WTC11 (cell line): ENCODE results near the gene STH. TPM values are rescaled to one million over a fixed set of nuclear protein-coding genes. Genes with fewer than 3 reads are reported as not detected.
A peak's percentile ranks its signal among the peaks of the same experiment; 100 is the strongest.

Source experiments
- ATAC-seq: fragments of 200-7000 bp; cut with Tn5 transposase; 2 replicates; pipeline ENCODE4 v1.10.0; 2021; ENCODE audit warnings: mild to moderate bottlenecking, moderate library complexity
- CTCF ChIA-PET: fragments of 300-600 bp; sonication (Branson Sonifier 250); formaldehyde crosslinking; loops from one replicate; lab custom pipeline; 2021; ENCODE audit warnings: antibody characterized with exemption; lab: Charles Lee
- POLR2A ChIA-PET: fragments of 350-600 bp; sonication (Branson Sonifier 250); formaldehyde crosslinking; loops from one replicate; lab custom pipeline; 2021; ENCODE audit warnings: antibody characterized with exemption; lab: Charles Lee
- DNase-seq: peaks from one replicate; pipeline ENCODE4 v3.0.0; 2021; ENCODE audit warnings: low spot score
- H3K27ac Mint-ChIP-seq: 2 replicates; pipeline ENCODE4 v1.8.0; 2021; ENCODE audit warnings: mixed read lengths
- H3K27me3 Mint-ChIP-seq: 2 replicates; pipeline ENCODE4 v1.8.0; 2021; ENCODE audit warnings: low read depth, mild to moderate bottlenecking, moderate library complexity, mixed read lengths
- H3K36me3 Mint-ChIP-seq: 2 replicates; pipeline ENCODE4 v1.8.0; 2021; ENCODE audit warnings: mixed read lengths
- H3K4me1 Mint-ChIP-seq: 2 replicates; pipeline ENCODE4 v1.8.0; 2022; ENCODE audit warnings: mixed read lengths
- H3K4me3 Mint-ChIP-seq: 2 replicates; pipeline ENCODE4 v1.8.0; 2021; ENCODE audit warnings: mild to moderate bottlenecking, moderate library complexity, mixed read lengths
- H3K9me3 Mint-ChIP-seq: 2 replicates; pipeline ENCODE4 v1.8.0; 2021; ENCODE audit warnings: mixed read lengths
- CREM ChIP-seq: sonication (generic); formaldehyde crosslinking; IDR thresholded peaks from 2 replicates; pipeline ENCODE4 v1.8.1; 2022; ENCODE audit warnings: mild to moderate bottlenecking, missing genetic modification reagents, moderate library complexity
- ELF4 ChIP-seq: sonication (generic); formaldehyde crosslinking; IDR thresholded peaks from 2 replicates; pipeline ENCODE4 v1.8.1; 2022; ENCODE audit warnings: low read depth, mild to moderate bottlenecking, moderate library complexity, missing genetic modification reagents
- FOXP4 ChIP-seq: sonication (generic); formaldehyde crosslinking; IDR thresholded peaks from 2 replicates; pipeline ENCODE4 v1.8.0; 2022; ENCODE audit warnings: mild to moderate bottlenecking, missing genetic modification reagents
- MAX ChIP-seq: sonication (generic); formaldehyde crosslinking; IDR thresholded peaks from 2 replicates; pipeline ENCODE4 v1.8.0; 2022; ENCODE audit warnings: mild to moderate bottlenecking, missing genetic modification reagents
- MXD4 ChIP-seq: fragments of 250-450 bp; sonication (Bioruptor Pico); IDR thresholded peaks from 2 replicates; pipeline ENCODE4 v1.8.0; 2021; ENCODE audit warnings: mild to moderate bottlenecking, moderate library complexity, borderline replicate concordance
- MYBL2 ChIP-seq: sonication (generic); formaldehyde crosslinking; IDR thresholded peaks from 2 replicates; pipeline ENCODE4 v1.8.1; 2023; ENCODE audit warnings: mild to moderate bottlenecking, moderate library complexity, missing genetic modification reagents
- NFYB ChIP-seq: sonication (generic); formaldehyde crosslinking; conservative IDR thresholded peaks from 2 replicates; pipeline ENCODE4 v1.8.0; 2022; ENCODE audit warnings: low read depth, missing genetic modification reagents
- NR3C1 ChIP-seq: sonication (generic); formaldehyde crosslinking; conservative IDR thresholded peaks from 2 replicates; pipeline ENCODE4 v1.8.1; 2023; ENCODE audit warnings: low read depth, mild to moderate bottlenecking, missing genetic modification reagents
- PREB ChIP-seq: sonication (generic); formaldehyde crosslinking; IDR thresholded peaks from 2 replicates; pipeline ENCODE4 v1.8.1; 2022; ENCODE audit warnings: mild to moderate bottlenecking, missing genetic modification reagents, moderate library complexity, borderline replicate concordance
- RORB ChIP-seq: fragments of 250-450 bp; sonication (Bioruptor Pico); IDR thresholded peaks from 2 replicates; pipeline ENCODE4 v1.9.0; 2021; ENCODE audit warnings: mild to moderate bottlenecking
- TP53 ChIP-seq: sonication (generic); formaldehyde crosslinking; IDR thresholded peaks from 2 replicates; pipeline ENCODE4 v1.8.1; 2023; ENCODE audit warnings: mild to moderate bottlenecking, missing genetic modification reagents
- ZBTB21 ChIP-seq: sonication (generic); formaldehyde crosslinking; IDR thresholded peaks from 2 replicates; pipeline ENCODE4 v1.8.1; 2023; ENCODE audit warnings: mild to moderate bottlenecking, missing genetic modification reagents, borderline replicate concordance
- ZMAT4 ChIP-seq: fragments of 250-450 bp; sonication (Bioruptor Pico); IDR thresholded peaks from 2 replicates; pipeline ENCODE4 v1.9.0; 2021; ENCODE audit warnings: mild to moderate bottlenecking
- ZNF263 ChIP-seq: sonication (generic); formaldehyde crosslinking; IDR thresholded peaks from 2 replicates; pipeline ENCODE4 v1.8.1; 2022; ENCODE audit warnings: low read depth, mild to moderate bottlenecking, moderate library complexity, missing genetic modification reagents
- ZNF425 ChIP-seq: fragments of 250-450 bp; sonication (Bioruptor Pico); conservative IDR thresholded peaks from 2 replicates; pipeline ENCODE4 v1.9.0; 2021; ENCODE audit warnings: mild to moderate bottlenecking
- total RNA-seq: library from RNA; stranded (reverse); gene quantifications from 3 replicates; pipeline ENCODE4 v1.2.3, GENCODE V29; 2021
- TF ChIP-seq, protein P1 (sequence below): fragments of 250-450 bp; sonication (Bioruptor Pico); IDR thresholded peaks from 2 replicates; pipeline ENCODE4 v2.1.2; 2022; ENCODE audit warnings: mild to moderate bottlenecking, moderate library complexity
- TF ChIP-seq, protein P2 (sequence below): sonication (generic); formaldehyde crosslinking; IDR thresholded peaks from 2 replicates; pipeline ENCODE4 v1.8.1; 2023; ENCODE audit warnings: mild to moderate bottlenecking, missing genetic modification reagents, borderline replicate concordance

Gene STH
- total RNA-seq, 1 experiment from 2014 or later = not detected

GRCh38 chr17:46037722-46038255 lies 38.7 kb downstream of the STH start:
- H3K27ac Mint-ChIP-seq = no peak overlapping the region
- H3K4me3 Mint-ChIP-seq = no peak overlapping the region
- CTCF ChIA-PET = interaction anchor here (0.6 to 1.1 kb wide), 2 partner anchors 22 to 268 kb away, joined by 3 read pairs; no protein-coding TSS in a partner anchor
- H3K27me3 Mint-ChIP-seq = no peaks in the 10 kb centered on the region
- H3K36me3 Mint-ChIP-seq = peaks cover 84% of the 10 kb centered on the region
- 0 out of 2 replicates have a peak, but pooled peaks have one; percentile 28 for ATAC-seq
- POLR2A ChIA-PET = interaction anchor here (0.7 kb wide), 1 partner anchor 40 kb away, joined by 11 read pairs; no protein-coding TSS in a partner anchor
- no peaks in the 10 kb centered on the region for H3K9me3 Mint-ChIP-seq
- no peak for DNase-seq
- no peaks in the 10 kb centered on the region for H3K4me1 Mint-ChIP-seq
- no peak for TF ChIP-seq RORB (CRISPR knock-in tag)
- no peak for TF ChIP-seq ZBTB21 (CRISPR knock-in tag)
- no peak for TF ChIP-seq ZMAT4 (CRISPR knock-in tag)
- TF ChIP-seq, protein P1, sequence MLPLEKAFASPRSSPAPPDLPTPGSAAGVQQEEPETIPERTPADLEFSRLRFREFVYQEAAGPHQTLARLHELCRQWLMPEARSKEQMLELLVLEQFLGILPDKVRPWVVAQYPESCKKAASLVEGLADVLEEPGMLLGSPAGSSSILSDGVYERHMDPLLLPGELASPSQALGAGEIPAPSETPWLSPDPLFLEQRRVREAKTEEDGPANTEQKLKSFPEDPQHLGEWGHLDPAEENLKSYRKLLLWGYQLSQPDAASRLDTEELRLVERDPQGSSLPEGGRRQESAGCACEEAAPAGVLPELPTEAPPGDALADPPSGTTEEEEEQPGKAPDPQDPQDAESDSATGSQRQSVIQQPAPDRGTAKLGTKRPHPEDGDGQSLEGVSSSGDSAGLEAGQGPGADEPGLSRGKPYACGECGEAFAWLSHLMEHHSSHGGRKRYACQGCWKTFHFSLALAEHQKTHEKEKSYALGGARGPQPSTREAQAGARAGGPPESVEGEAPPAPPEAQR (CRISPR knock-in tag) = no peak
- no peak for TF ChIP-seq PREB
- no peak for TF ChIP-seq MYBL2 (CRISPR knock-in tag)
- no peak for TF ChIP-seq NR3C1 (CRISPR knock-in tag)
- no peak for TF ChIP-seq MAX (CRISPR knock-in tag)
- TF ChIP-seq ZNF263 (CRISPR knock-in tag) = no peak
- TF ChIP-seq FOXP4 = no peak
- TF ChIP-seq MXD4 (CRISPR knock-in tag) = no peak
- TF ChIP-seq ZNF425 (CRISPR knock-in tag) = no peak
- TF ChIP-seq ELF4 (CRISPR knock-in tag) = no peak
- TF ChIP-seq NFYB (CRISPR knock-in tag) = no peak
- TF ChIP-seq TP53 (CRISPR knock-in tag) = no peak
- TF ChIP-seq, protein P2, sequence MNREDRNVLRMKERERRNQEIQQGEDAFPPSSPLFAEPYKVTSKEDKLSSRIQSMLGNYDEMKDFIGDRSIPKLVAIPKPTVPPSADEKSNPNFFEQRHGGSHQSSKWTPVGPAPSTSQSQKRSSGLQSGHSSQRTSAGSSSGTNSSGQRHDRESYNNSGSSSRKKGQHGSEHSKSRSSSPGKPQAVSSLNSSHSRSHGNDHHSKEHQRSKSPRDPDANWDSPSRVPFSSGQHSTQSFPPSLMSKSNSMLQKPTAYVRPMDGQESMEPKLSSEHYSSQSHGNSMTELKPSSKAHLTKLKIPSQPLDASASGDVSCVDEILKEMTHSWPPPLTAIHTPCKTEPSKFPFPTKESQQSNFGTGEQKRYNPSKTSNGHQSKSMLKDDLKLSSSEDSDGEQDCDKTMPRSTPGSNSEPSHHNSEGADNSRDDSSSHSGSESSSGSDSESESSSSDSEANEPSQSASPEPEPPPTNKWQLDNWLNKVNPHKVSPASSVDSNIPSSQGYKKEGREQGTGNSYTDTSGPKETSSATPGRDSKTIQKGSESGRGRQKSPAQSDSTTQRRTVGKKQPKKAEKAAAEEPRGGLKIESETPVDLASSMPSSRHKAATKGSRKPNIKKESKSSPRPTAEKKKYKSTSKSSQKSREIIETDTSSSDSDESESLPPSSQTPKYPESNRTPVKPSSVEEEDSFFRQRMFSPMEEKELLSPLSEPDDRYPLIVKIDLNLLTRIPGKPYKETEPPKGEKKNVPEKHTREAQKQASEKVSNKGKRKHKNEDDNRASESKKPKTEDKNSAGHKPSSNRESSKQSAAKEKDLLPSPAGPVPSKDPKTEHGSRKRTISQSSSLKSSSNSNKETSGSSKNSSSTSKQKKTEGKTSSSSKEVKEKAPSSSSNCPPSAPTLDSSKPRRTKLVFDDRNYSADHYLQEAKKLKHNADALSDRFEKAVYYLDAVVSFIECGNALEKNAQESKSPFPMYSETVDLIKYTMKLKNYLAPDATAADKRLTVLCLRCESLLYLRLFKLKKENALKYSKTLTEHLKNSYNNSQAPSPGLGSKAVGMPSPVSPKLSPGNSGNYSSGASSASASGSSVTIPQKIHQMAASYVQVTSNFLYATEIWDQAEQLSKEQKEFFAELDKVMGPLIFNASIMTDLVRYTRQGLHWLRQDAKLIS (CRISPR knock-in tag) = no peak
- no peak for TF ChIP-seq CREM (CRISPR knock-in tag)
